Neural cell (in vitro differentiated cells): ENCODE results near the gene NUP133.

Experiments
- EP300 ChIP-seq: fragments of 450-650 bp; conservative IDR thresholded peaks from 2 replicates; pipeline ENCODE4 v1.6.1; 2014; ENCODE audit warnings: antibody characterized with exemption, mild to moderate bottlenecking, moderate library complexity; ENCODE audit not compliant: poor library complexity, severe bottlenecking
- EZH2 ChIP-seq: fragments of 200-600, 300-800 bp; shearing (Covaris generic), sonication (generic); IDR thresholded peaks from 2 replicates; pipeline ENCODE4 v1.6.1; 2014; ENCODE audit warnings: antibody characterized with exemption, low read length, borderline replicate concordance, mild to moderate bottlenecking; ENCODE audit not compliant: insufficient read depth, poor library complexity, severe bottlenecking
- MXI1 ChIP-seq: fragments of 450-650 bp; conservative IDR thresholded peaks from 2 replicates; pipeline ENCODE4 v1.6.1; 2014; ENCODE audit warnings: antibody characterized with exemption, mild to moderate bottlenecking; ENCODE audit not compliant: poor library complexity, severe bottlenecking
- POLR2AphosphoS5 ChIP-seq: IDR thresholded peaks from 2 replicates; pipeline ENCODE4 v1.6.1; 2012
- RAD21 ChIP-seq: fragments of 450-650 bp; conservative IDR thresholded peaks from 2 replicates; pipeline ENCODE4 v1.6.1; 2014; ENCODE audit warnings: antibody characterized with exemption, mild to moderate bottlenecking, moderate library complexity
- SMC3 ChIP-seq: fragments of 450-650 bp; conservative IDR thresholded peaks from 2 replicates; pipeline ENCODE4 v1.6.1; 2014; ENCODE audit warnings: antibody characterized with exemption, mild to moderate bottlenecking, moderate library complexity; ENCODE audit not compliant: poor library complexity
- TAF1 ChIP-seq: IDR thresholded peaks from 2 replicates; pipeline ENCODE4 v1.6.1; 2012; ENCODE audit warnings: low read depth
- TF ChIP-seq, protein P1 (sequence below): fragments of 450-650 bp; IDR thresholded peaks from 2 replicates; pipeline ENCODE4 v1.5.1; 2014; ENCODE audit warnings: antibody characterized with exemption, mild to moderate bottlenecking, moderate library complexity; ENCODE audit not compliant: poor library complexity, severe bottlenecking
- TF ChIP-seq, protein P2 (sequence below): IDR thresholded peaks from 2 replicates; pipeline ENCODE4 v1.6.1; 2012; ENCODE audit warnings: borderline replicate concordance

DNA sequence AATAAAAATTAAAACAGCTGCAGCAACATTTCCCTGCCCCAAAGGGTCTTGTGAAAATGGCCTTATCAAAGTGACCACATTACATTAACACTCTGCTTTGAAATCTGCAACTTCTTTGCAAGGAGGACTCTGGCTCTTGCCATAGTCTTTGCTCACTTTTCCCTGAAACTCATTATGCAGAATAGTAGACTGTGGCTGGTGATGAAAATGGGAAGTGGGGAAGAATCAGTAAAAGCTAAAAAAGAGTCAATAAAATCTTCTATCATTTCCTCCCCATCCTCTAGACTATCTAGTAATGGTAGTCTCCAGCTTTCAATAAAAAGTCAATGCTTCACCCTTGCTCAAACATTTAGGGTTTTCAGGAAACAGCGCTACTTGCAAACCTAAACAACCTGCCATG, 18.6 kb upstream of the NUP133 start:
- TF ChIP-seq, protein P1, sequence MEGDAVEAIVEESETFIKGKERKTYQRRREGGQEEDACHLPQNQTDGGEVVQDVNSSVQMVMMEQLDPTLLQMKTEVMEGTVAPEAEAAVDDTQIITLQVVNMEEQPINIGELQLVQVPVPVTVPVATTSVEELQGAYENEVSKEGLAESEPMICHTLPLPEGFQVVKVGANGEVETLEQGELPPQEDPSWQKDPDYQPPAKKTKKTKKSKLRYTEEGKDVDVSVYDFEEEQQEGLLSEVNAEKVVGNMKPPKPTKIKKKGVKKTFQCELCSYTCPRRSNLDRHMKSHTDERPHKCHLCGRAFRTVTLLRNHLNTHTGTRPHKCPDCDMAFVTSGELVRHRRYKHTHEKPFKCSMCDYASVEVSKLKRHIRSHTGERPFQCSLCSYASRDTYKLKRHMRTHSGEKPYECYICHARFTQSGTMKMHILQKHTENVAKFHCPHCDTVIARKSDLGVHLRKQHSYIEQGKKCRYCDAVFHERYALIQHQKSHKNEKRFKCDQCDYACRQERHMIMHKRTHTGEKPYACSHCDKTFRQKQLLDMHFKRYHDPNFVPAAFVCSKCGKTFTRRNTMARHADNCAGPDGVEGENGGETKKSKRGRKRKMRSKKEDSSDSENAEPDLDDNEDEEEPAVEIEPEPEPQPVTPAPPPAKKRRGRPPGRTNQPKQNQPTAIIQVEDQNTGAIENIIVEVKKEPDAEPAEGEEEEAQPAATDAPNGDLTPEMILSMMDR, result no peak
- TF ChIP-seq POLR2AphosphoS5 (no peak), RAD21 (no peak), EZH2 (no peak), EP300 (no peak), TAF1 (no peak), SMC3 (no peak), MXI1 (no peak)
- TF ChIP-seq, protein P2, sequence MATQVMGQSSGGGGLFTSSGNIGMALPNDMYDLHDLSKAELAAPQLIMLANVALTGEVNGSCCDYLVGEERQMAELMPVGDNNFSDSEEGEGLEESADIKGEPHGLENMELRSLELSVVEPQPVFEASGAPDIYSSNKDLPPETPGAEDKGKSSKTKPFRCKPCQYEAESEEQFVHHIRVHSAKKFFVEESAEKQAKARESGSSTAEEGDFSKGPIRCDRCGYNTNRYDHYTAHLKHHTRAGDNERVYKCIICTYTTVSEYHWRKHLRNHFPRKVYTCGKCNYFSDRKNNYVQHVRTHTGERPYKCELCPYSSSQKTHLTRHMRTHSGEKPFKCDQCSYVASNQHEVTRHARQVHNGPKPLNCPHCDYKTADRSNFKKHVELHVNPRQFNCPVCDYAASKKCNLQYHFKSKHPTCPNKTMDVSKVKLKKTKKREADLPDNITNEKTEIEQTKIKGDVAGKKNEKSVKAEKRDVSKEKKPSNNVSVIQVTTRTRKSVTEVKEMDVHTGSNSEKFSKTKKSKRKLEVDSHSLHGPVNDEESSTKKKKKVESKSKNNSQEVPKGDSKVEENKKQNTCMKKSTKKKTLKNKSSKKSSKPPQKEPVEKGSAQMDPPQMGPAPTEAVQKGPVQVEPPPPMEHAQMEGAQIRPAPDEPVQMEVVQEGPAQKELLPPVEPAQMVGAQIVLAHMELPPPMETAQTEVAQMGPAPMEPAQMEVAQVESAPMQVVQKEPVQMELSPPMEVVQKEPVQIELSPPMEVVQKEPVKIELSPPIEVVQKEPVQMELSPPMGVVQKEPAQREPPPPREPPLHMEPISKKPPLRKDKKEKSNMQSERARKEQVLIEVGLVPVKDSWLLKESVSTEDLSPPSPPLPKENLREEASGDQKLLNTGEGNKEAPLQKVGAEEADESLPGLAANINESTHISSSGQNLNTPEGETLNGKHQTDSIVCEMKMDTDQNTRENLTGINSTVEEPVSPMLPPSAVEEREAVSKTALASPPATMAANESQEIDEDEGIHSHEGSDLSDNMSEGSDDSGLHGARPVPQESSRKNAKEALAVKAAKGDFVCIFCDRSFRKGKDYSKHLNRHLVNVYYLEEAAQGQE, result no peak
